AG10803 (cell line): ENCODE results near the gene FBXL7.

ENCODE experiments used
- DNase-seq: peaks from one replicate; pipeline ENCODE4 v3.0.0; 2010; ENCODE audit warnings: low read depth
- H3K4me3 ChIP-seq: 2 replicates; pipeline ENCODE4 v1.5.1; 2011; ENCODE audit warnings: mild to moderate bottlenecking, low read length, control low read depth
- CTCF ChIP-seq: conservative IDR thresholded peaks from 2 replicates; pipeline ENCODE4 v1.5.1; 2011; ENCODE audit warnings: mild to moderate bottlenecking, low read length, control low read depth, inconsistent platforms

Gene FBXL7

DNA sequence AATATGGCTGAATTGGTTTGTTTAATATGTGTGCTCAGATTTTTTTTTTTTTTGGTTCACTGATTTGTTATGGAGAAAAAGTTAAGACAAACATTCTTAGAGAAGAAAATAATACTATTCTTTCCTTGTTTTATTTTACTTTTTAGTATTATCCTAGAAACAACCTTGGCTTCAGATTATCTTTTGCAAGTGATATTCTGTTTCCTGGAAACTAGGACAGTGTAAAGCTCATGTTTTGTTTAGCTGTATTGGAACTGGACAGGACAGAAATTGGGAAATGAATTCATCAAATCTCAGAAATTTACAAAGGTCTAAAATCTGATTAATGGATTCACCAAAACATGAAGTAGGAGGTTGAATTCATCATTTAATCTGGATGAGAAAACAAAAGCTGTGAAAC is 130.5 kb downstream of the FBXL7 start:
- no peak for DNase-seq
- TF ChIP-seq CTCF, result no peak
- no peak overlapping the region for H3K4me3 ChIP-seq

DNA sequence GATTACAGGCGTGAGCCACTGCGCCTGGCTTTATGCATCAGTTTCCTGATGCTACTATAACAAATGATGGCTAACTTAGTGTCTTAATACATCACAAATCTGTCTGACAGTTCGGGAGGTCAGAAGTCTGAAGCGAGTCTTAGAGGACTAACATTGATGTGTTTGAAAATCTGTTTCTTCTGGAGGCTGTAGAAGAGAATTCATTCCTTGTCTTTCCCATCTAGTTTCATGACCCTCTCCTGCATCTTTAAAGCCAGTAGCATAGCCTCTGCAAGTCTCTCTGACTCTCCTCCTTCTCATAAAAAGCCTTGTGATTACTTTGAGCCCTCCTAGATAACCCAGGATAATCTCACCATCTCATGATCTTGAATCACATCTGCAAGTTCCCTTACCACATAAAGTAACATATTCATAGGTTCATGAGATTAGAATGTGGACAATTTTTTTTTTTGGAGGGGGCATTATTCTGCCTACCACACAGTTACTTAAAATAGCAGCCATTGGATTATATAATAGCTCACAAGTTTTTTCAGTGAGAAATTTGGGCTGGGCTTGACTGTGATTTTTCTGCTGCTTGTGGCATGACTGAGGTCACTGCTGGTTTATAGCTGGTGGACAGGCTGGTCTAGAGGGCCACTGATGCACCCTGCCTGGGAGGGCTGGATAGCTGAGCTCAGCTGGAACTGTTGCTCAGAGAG is 134.8 kb downstream of the FBXL7 start:
- no peak for TF ChIP-seq CTCF
- peak; percentile 24 for DNase-seq
- no peak overlapping the region for H3K4me3 ChIP-seq

- DNase-seq, result no peak
- no peak for TF ChIP-seq CTCF
- no peak overlapping the region for H3K4me3 ChIP-seq
Measured at GRCh38 chr5:15635289-15635616, 135.3 kb downstream of the FBXL7 start.

DNA sequence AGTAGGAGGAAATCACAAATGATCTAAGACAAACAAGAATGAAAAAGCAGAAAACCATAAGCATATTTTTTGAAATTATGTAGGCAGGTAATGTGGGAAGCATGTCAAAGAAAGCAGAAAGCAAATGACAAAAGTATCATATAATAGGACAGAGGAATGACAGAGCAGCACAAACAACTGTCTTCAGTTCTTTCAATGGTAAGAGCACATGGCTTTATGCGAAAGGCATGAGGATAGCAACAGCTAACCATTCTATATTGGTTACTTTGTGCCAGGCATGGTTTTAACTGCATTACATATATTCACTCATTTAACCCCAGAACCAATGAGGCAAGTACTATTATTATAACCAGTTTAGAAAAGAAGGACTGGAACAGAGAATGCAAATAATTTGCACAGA is 137.4 kb downstream of the FBXL7 start:
- no peak for TF ChIP-seq CTCF
- no peak overlapping the region for H3K4me3 ChIP-seq
- no peak for DNase-seq

DNA sequence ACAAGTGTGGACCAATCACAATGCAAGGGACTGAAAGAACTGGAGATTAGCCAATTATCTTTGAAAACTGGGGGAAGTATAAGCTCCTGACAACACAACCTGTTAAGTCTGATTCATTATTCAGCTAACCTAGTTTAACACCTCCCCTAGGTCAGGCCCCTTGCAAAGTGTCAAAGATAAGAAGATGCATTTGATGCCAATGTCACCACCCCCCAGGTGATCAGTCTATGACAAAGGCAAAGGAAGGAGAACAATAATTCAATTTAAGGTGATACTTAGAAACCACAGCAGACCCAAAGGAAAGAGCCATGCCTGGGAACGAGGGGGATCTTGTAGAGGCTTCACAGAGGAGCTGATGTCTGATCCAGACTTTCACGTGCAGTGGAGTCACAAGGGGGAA is 137.9 kb downstream of the FBXL7 start:
- no peak overlapping the region for H3K4me3 ChIP-seq
- no peak for DNase-seq
- no peak for TF ChIP-seq CTCF

DNA sequence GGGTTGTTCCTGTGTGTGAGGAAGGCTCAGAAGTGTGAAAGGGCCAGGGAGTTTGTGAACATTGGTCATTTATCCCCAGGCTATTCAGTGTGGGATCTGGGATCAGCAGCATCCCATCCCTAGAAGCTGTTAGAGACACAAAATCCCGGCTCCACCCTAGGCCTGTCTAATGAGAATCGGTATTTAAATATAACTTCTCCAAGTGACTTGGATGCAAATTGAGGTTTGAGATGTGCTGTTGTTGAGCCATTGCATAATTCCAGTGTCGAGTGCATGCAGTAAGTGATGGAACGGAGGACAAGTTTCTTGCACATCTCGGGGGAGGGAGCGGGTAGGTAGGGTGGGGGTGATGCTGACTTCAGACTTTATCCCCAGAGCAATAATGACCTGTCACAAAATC is 138.3 kb downstream of the FBXL7 start:
- DNase-seq, result no peak
- H3K4me3 ChIP-seq, result no peak overlapping the region
- no peak for TF ChIP-seq CTCF

DNA sequence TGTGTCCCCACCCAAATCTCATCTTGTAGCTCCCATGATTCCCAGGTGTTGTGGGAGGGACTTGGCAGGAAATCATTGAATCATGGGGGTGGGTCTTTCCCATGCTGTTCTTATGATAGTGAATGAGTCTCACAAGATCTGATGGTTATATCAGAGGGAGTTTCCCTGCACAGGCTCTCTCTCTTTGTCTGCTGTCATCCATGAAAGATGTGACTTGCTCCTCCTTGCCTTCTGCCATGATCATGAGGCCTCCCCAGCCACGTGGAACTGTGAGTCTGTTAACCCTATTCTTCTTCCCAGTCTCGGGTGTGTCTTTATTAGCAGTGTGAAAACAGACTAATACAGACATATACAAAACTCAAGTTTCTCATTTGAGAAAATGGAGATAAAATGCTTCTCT is 139.3 kb downstream of the FBXL7 start:
- no peak for TF ChIP-seq CTCF
- no peak for DNase-seq
- no peak overlapping the region for H3K4me3 ChIP-seq
